Naive thymus-derived CD4-positive, alpha-beta T cell (primary cell): ENCODE data around the gene TMEM266. TPM values are rescaled to one million over a fixed set of nuclear protein-coding genes. Genes with fewer than 3 reads are reported as not detected.

Source experiments
- ATAC-seq: fragments of 150-1000 bp; cut with Tn5 transposase; 2 replicates; pipeline ENCODE4 v1.10.0; 2021; ENCODE audit warnings: mild to moderate bottlenecking, moderate library complexity
- CTCF ChIA-PET: fragments of 350-600 bp; sonication (Branson Sonifier 250); formaldehyde crosslinking; loops from one replicate; lab custom pipeline; 2021; ENCODE audit warnings: antibody characterized with exemption; lab: Charles Lee
- POLR2A ChIA-PET: fragments of 350-600 bp; sonication (Branson Sonifier 250); formaldehyde crosslinking; loops from one replicate; lab custom pipeline; 2021; ENCODE audit warnings: antibody characterized with exemption, inconsistent platforms; lab: Charles Lee
- DNase-seq, 9 donors: peaks; one replicate each; pipeline versions ENCODE4 v3.0.0 to v3.0.0-alpha.2; 2020 to 2022; ENCODE audit warnings: mixed read lengths in 1 of 9
- H3K27ac ChIP-seq: one replicate; pipeline ENCODE4 v1.7.0; 2013; ENCODE audit warnings: mild to moderate bottlenecking, low read depth, low read length, moderate library complexity
- H3K27me3 ChIP-seq, 2 donors: one replicate each; pipeline ENCODE4 v1.7.0; 2013; ENCODE audit warnings: low read length in 2 of 2, mild to moderate bottlenecking in 2 of 2, moderate library complexity in 2 of 2; ENCODE audit not compliant: control insufficient read depth in 2 of 2, insufficient read depth in 2 of 2
- H3K36me3 ChIP-seq, 3 experiments: 1 replicate in 2 of 3; 2 replicates in 1 of 3; pipeline ENCODE4 v1.7.0; 2013; ENCODE audit warnings: low read length in 3 of 3, mild to moderate bottlenecking in 3 of 3, moderate library complexity in 1 of 3; ENCODE audit not compliant: insufficient read depth in 3 of 3, control insufficient read depth in 2 of 3
- H3K4me1 ChIP-seq, 2 donors: one replicate each; pipeline ENCODE4 v1.7.0; 2013; ENCODE audit warnings: low read length in 2 of 2, mild to moderate bottlenecking in 2 of 2, moderate library complexity in 1 of 2; ENCODE audit not compliant: control insufficient read depth in 2 of 2, insufficient read depth in 2 of 2
- H3K4me3 ChIP-seq: 2 replicates; pipeline ENCODE4 v1.7.0; 2013; ENCODE audit warnings: mild to moderate bottlenecking, low read length
- H3K9me3 ChIP-seq, 3 experiments: 1 replicate in 2 of 3; 2 replicates in 1 of 3; pipeline ENCODE4 v1.7.0; 2013; ENCODE audit warnings: low read length in 3 of 3; ENCODE audit not compliant: control insufficient read depth in 2 of 3
- H3K27ac Mint-ChIP-seq, 9 donors: one replicate each; pipeline ENCODE4 v1.8.0; 2020 to 2022; ENCODE audit warnings: mixed read lengths in 9 of 9, mild to moderate bottlenecking in 8 of 9, moderate library complexity in 5 of 9, inconsistent platforms in 2 of 9
- H3K27me3 Mint-ChIP-seq, 5 donors: one replicate each; pipeline ENCODE4 v1.8.0; 2021 to 2022; ENCODE audit warnings: mixed read lengths in 5 of 5, mild to moderate bottlenecking in 1 of 5
- H3K36me3 Mint-ChIP-seq, 5 donors: one replicate each; pipeline ENCODE4 v1.8.0; 2020 to 2022; ENCODE audit warnings: mixed read lengths in 5 of 5, mild to moderate bottlenecking in 3 of 5, inconsistent platforms in 1 of 5
- H3K4me1 Mint-ChIP-seq, 7 donors: one replicate each; pipeline ENCODE4 v1.8.0; 2020 to 2022; ENCODE audit warnings: mixed read lengths in 7 of 7, mild to moderate bottlenecking in 3 of 7, inconsistent platforms in 1 of 7
- H3K4me3 Mint-ChIP-seq, 10 donors: one replicate each; pipeline ENCODE4 v1.8.0; 2020 to 2022; ENCODE audit warnings: mild to moderate bottlenecking in 10 of 10, mixed read lengths in 10 of 10, moderate library complexity in 6 of 10, inconsistent platforms in 2 of 10
- H3K9me3 Mint-ChIP-seq, 11 donors: one replicate each; pipeline ENCODE4 v1.8.0; 2020 to 2022; ENCODE audit warnings: mixed read lengths in 11 of 11, mild to moderate bottlenecking in 4 of 11, inconsistent platforms in 1 of 11, moderate library complexity in 1 of 11
- intact Hi-C, 2 donors: fragments of 100-400 bp; cut with micrococcal nuclease; formaldehyde crosslinking; loops; one replicate each; pipeline ENCODE4 v1.15.1; 2023
- polyA plus RNA-seq, 2 donors: library from polyadenylated mRNA; unstranded; fragments of 300-500 nt; fragmentation: Illumina TruSeq; gene quantifications; one replicate each; pipeline ENCODE4 v1.2.3, GENCODE V29; 2021
- total RNA-seq, 6 experiments: library from RNA in 5 of 6; stranded (reverse) in 5 of 6; gene quantifications; 1 replicate in 5 of 6; 2 replicates in 1 of 6; pipeline ENCODE4 v1.2.3 and lab custom pipeline; 2021 to 2026

TMEM266 gene
- total and polyA plus RNA-seq, 7 experiments from 2014 or later: not detected

- Histone ChIP-seq H3K4me1 (no peaks in the 10 kb centered on the region), H3K27me3 (no peaks in the 10 kb centered on the region), H3K4me3 (no peak overlapping the region), H3K36me3 (no peaks in the 10 kb centered on the region), H3K9me3 (no peaks in the 10 kb centered on the region), H3K27ac (no peak overlapping the region)
- no peak overlapping the region for H3K27ac Mint-ChIP-seq
- H3K36me3 Mint-ChIP-seq: peaks cover 0 to 4% (median 0%) of the 10 kb centered on the region in 5 donors
- no peak for ATAC-seq
- CTCF ChIA-PET: no interaction called here
- DNase-seq: no peak
- peaks cover 0 to 9% (median 0%) of the 10 kb centered on the region in 7 donors for H3K4me1 Mint-ChIP-seq
- no peaks in the 10 kb centered on the region for H3K9me3 Mint-ChIP-seq
- POLR2A ChIA-PET: no interaction called here
- no peaks in the 10 kb centered on the region for H3K27me3 Mint-ChIP-seq
- intact Hi-C loops: no loop called here
- H3K4me3 Mint-ChIP-seq: no peak overlapping the region
Observed at GRCh38 chr15:76200083-76200465, 140.3 kb downstream of the TMEM266 start.

GRCh38 chr15:76200641-76201105 lies 140.9 kb downstream of the TMEM266 start:
- Mint-ChIP-seq H3K4me3 (no peak overlapping the region), H3K27ac (no peak overlapping the region), H3K27me3 (no peaks in the 10 kb centered on the region), H3K9me3 (no peaks in the 10 kb centered on the region), H3K4me1 (peaks cover 0 to 9% (median 0%) of the 10 kb centered on the region in 7 donors), H3K36me3 (peaks cover 0 to 4% (median 0%) of the 10 kb centered on the region in 5 donors)
- Histone ChIP-seq H3K9me3 (no peaks in the 10 kb centered on the region), H3K27me3 (no peaks in the 10 kb centered on the region), H3K4me3 (no peak overlapping the region), H3K27ac (no peak overlapping the region), H3K36me3 (no peaks in the 10 kb centered on the region), H3K4me1 (no peaks in the 10 kb centered on the region)
- intact Hi-C loops: no loop called here
- POLR2A ChIA-PET: no interaction called here
- CTCF ChIA-PET: no interaction called here
- ATAC-seq: no peak
- no peak for DNase-seq

- Histone ChIP-seq H3K4me3 (no peak overlapping the region), H3K27me3 (no peaks in the 10 kb centered on the region), H3K27ac (no peak overlapping the region), H3K36me3 (no peaks in the 10 kb centered on the region), H3K9me3 (no peaks in the 10 kb centered on the region), H3K4me1 (no peaks in the 10 kb centered on the region)
- POLR2A ChIA-PET: no interaction called here
- Mint-ChIP-seq H3K36me3 (peaks cover 0 to 4% (median 0%) of the 10 kb centered on the region in 5 donors), H3K9me3 (no peaks in the 10 kb centered on the region), H3K4me1 (peaks cover 0 to 9% (median 0%) of the 10 kb centered on the region in 7 donors), H3K27me3 (no peaks in the 10 kb centered on the region), H3K27ac (peak overlapping the region in 1 of 9 donors; percentile 21), H3K4me3 (no peak overlapping the region)
- DNase-seq (no peak), ATAC-seq (no peak)
- CTCF ChIA-PET: no interaction called here
- intact Hi-C loops: no loop called here
Observed at GRCh38 chr15:76201536-76202255, 141.9 kb downstream of the TMEM266 start.

- Mint-ChIP-seq H3K36me3 (peaks cover 0 to 8% (median 0%) of the 10 kb centered on the region in 5 donors), H3K27me3 (no peaks in the 10 kb centered on the region)
- POLR2A ChIA-PET: no interaction called here
Observed at GRCh38 chr15:76203346-76204108, 143.7 kb downstream of the TMEM266 start.

GRCh38 chr15:76204109-76204845 lies 144.5 kb downstream of the TMEM266 start:
- H3K4me1 ChIP-seq: no peaks in the 10 kb centered on the region
- H3K27me3 ChIP-seq: no peaks in the 10 kb centered on the region
- no peaks in the 10 kb centered on the region for H3K9me3 ChIP-seq
- H3K4me3 Mint-ChIP-seq: no peak overlapping the region
- no peak overlapping the region for H3K27ac Mint-ChIP-seq
- H3K27ac ChIP-seq: no peak overlapping the region
- H3K9me3 Mint-ChIP-seq: no peaks in the 10 kb centered on the region
- peaks cover 0 to 7% (median 0%) of the 10 kb centered on the region in 5 donors for H3K36me3 Mint-ChIP-seq
- ChIA-PET POLR2A (no interaction called here), CTCF (no interaction called here)
- ATAC-seq (no peak), DNase-seq (no peak)
- intact Hi-C loops: no loop called here
- peaks cover 0 to 4% (median 0%) of the 10 kb centered on the region in 7 donors for H3K4me1 Mint-ChIP-seq
- no peak overlapping the region for H3K4me3 ChIP-seq
- no peaks in the 10 kb centered on the region for H3K27me3 Mint-ChIP-seq
- H3K36me3 ChIP-seq: peaks cover 0 to 15% (median 0%) of the 10 kb centered on the region in 3 experiments

More at GRCh38 chr15:76203346-76204108, 143.7 kb downstream of the TMEM266 start:
- H3K4me1 Mint-ChIP-seq: peaks cover 0 to 6% (median 0%) of the 10 kb centered on the region in 7 donors
- DNase-seq (no peak), ATAC-seq (no peak)
- Histone ChIP-seq H3K9me3 (no peaks in the 10 kb centered on the region), H3K4me1 (no peaks in the 10 kb centered on the region), H3K4me3 (no peak overlapping the region), H3K36me3 (peaks cover 0 to 9% (median 0%) of the 10 kb centered on the region in 3 experiments), H3K27ac (no peak overlapping the region), H3K27me3 (no peaks in the 10 kb centered on the region)
- intact Hi-C loops: no loop called here
- H3K27ac Mint-ChIP-seq: no peak overlapping the region
- CTCF ChIA-PET: interaction anchor here (1.1 kb wide), 1 partner anchor 10 kb away, joined by 7 read pairs; no protein-coding TSS in a partner anchor
- H3K4me3 Mint-ChIP-seq: no peak overlapping the region
- no peaks in the 10 kb centered on the region for H3K9me3 Mint-ChIP-seq

GRCh38 chr15:76204916-76205460 lies 145.2 kb downstream of the TMEM266 start:
- Histone ChIP-seq H3K4me1 (no peaks in the 10 kb centered on the region), H3K36me3 (peaks cover 0 to 20% (median 0%) of the 10 kb centered on the region in 3 experiments), H3K9me3 (no peaks in the 10 kb centered on the region), H3K27me3 (no peaks in the 10 kb centered on the region), H3K4me3 (no peak overlapping the region), H3K27ac (no peak overlapping the region)
- POLR2A ChIA-PET: no interaction called here
- CTCF ChIA-PET: no interaction called here
- Mint-ChIP-seq H3K4me3 (no peak overlapping the region), H3K36me3 (peaks cover 0 to 11% (median 0%) of the 10 kb centered on the region in 5 donors), H3K27me3 (no peaks in the 10 kb centered on the region), H3K9me3 (no peaks in the 10 kb centered on the region), H3K4me1 (peaks cover 0 to 4% (median 0%) of the 10 kb centered on the region in 7 donors), H3K27ac (no peak overlapping the region)
- no peak for DNase-seq
- ATAC-seq: no peak
- intact Hi-C loops: no loop called here
